Naive thymus-derived CD8-positive, alpha-beta T cell (primary cell): ENCODE results near the gene RANBP3. TPM values are rescaled to one million over a fixed set of nuclear protein-coding genes. Genes with fewer than 3 reads are reported as not detected.
A peak's percentile ranks its signal among the peaks of the same experiment; 100 is the strongest.
"Not testable (repeated sequence)": the region's sequence is repeated elsewhere in the genome, so short reads cannot be mapped to it uniquely, and the experiment has no call there.

Experiments
- ATAC-seq, 2 donors: fragments of 150-1000 bp; cut with Tn5 transposase in 1 of 2; sonication (Bioruptor Pico), chemical (Tn5 transposase) in 1 of 2; 1 replicate in 1 of 2; 2 replicates in 1 of 2; pipeline ENCODE4 v1.10.0; 2021; ENCODE audit warnings: mild to moderate bottlenecking in 2 of 2, moderate library complexity in 2 of 2
- POLR2A ChIA-PET: fragments of 350-600 bp; sonication (Branson Sonifier 250); formaldehyde crosslinking; loops from one replicate; lab custom pipeline; 2021; ENCODE audit warnings: antibody characterized with exemption; lab: Charles Lee
- DNase-seq, 10 donors: peaks; one replicate each; pipeline versions ENCODE4 v3.0.0 to v3.0.0-alpha.2; 2020 to 2022
- H3K27ac Mint-ChIP-seq, 10 donors: one replicate each; pipeline ENCODE4 v1.8.0; 2020 to 2022; ENCODE audit warnings: mild to moderate bottlenecking in 10 of 10, mixed read lengths in 10 of 10, moderate library complexity in 4 of 10, inconsistent platforms in 1 of 10
- H3K27me3 Mint-ChIP-seq, 5 donors: one replicate each; pipeline ENCODE4 v1.8.0; 2021 to 2022; ENCODE audit warnings: mixed read lengths in 5 of 5
- H3K36me3 Mint-ChIP-seq, 3 donors: one replicate each; pipeline ENCODE4 v1.8.0; 2020 to 2022; ENCODE audit warnings: mixed read lengths in 3 of 3, mild to moderate bottlenecking in 2 of 3, inconsistent platforms in 1 of 3
- H3K4me1 Mint-ChIP-seq, 4 donors: one replicate each; pipeline ENCODE4 v1.8.0; 2021 to 2022; ENCODE audit warnings: mixed read lengths in 4 of 4
- H3K4me3 Mint-ChIP-seq, 10 donors: one replicate each; pipeline ENCODE4 v1.8.0; 2020 to 2022; ENCODE audit warnings: mild to moderate bottlenecking in 10 of 10, mixed read lengths in 10 of 10, moderate library complexity in 6 of 10, inconsistent platforms in 1 of 10
- H3K9me3 Mint-ChIP-seq, 9 donors: one replicate each; pipeline ENCODE4 v1.8.0; 2020 to 2022; ENCODE audit warnings: mixed read lengths in 9 of 9, mild to moderate bottlenecking in 3 of 9, inconsistent platforms in 1 of 9, moderate library complexity in 1 of 9
- polyA plus RNA-seq, 3 donors: library from polyadenylated mRNA; unstranded; fragments of 300-500 nt; fragmentation: Illumina TruSeq; gene quantifications; one replicate each; pipeline ENCODE4 v1.2.3, GENCODE V29; 2021
- total RNA-seq, 8 experiments: library from RNA in 2 of 8; stranded (reverse) in 2 of 8; gene quantifications; one replicate each; pipeline ENCODE4 v1.2.3 and lab custom pipeline; 2021 to 2026

RANBP3 gene, protein sequence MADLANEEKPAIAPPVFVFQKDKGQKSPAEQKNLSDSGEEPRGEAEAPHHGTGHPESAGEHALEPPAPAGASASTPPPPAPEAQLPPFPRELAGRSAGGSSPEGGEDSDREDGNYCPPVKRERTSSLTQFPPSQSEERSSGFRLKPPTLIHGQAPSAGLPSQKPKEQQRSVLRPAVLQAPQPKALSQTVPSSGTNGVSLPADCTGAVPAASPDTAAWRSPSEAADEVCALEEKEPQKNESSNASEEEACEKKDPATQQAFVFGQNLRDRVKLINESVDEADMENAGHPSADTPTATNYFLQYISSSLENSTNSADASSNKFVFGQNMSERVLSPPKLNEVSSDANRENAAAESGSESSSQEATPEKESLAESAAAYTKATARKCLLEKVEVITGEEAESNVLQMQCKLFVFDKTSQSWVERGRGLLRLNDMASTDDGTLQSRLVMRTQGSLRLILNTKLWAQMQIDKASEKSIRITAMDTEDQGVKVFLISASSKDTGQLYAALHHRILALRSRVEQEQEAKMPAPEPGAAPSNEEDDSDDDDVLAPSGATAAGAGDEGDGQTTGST
- 100 to 1,000 TPM; 128 to 145 TPM for total RNA-seq
- polyA plus RNA-seq = 10 to 100 TPM in 1 of 3 donors, 1 to 10 TPM in 2; 7.7 to 13.0 (median 9.1) TPM
- total RNA-seq (lab: John Stamatoyannopoulos, UW) = 78.5 to 118 (median 102) reads per million in 6 experiments

DNA sequence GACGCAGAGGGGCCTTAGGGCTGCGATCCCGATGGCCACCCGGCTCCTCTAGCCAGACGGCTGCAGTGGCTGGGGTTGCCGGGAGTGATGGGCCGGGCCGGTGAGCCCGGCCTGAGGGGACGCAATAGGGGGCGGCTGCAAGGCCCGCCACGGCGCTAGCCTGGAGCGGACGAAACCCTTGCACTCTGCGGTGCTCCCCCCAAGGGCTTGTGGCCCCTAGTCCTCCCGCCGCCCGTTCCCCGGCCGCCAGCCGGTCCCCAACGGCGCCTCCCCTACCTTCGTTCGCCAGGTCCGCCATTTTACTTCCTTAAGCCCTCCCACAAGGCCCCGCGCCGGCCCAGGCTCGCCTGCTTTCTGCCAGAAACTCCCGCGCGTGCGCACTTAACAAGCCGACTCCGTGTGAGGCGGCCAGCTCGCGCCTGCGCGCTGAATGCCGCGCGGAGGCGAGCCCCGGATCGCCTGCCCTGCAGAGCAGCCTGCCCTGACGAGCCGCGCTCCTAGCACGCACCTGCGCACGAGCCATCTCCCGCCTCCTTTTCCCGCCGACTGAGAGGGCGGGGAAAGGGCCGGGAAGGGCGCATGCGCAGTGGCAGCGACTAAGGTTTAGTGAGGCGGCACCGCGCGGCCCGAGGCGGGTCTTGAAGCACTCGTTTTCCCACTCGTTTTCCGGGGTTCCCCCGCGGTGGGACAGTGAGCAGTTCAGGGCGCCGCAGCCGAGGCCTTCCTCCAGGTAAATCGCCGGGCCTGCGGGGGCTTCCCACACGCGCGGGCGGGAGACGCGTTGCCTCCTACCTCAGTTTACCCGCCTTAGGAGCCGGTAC is at the start of gene RANBP3:
TSS of gene RANBP3 (minus strand) at position 356 of the 821 bp plus-strand sequence. CDS start at position 298, 58 bp downstream.
- Mint-ChIP-seq H3K27ac (peak within 1 kb of the TSS; percentile 86 to 99 (median 96)), H3K4me1 (peaks cover 30 to 60% (median 53%) of the 10 kb centered on the region in 4 donors), H3K4me3 (peak within 1 kb of the TSS; percentile 92 to 99 (median 96)), H3K9me3 (no peaks in the 10 kb centered on the region), H3K36me3 (peaks cover 4 to 18% (median 4%) of the 10 kb centered on the region in 3 donors), H3K27me3 (peaks cover 0 to 3% (median 0%) of the 10 kb centered on the region in 5 donors)
- POLR2A ChIA-PET = interaction anchor here (0.6 to 5.3 kb wide), 9 partner anchors 10 to 287 kb away, joined by 3 to 90 read pairs (median 7); partner anchors contain the start of genes NDUFA11 and VMAC
- peak; percentile 84 to 85 for ATAC-seq
- DNase-seq = peak; percentile 93 to 99 (median 99)

DNA sequence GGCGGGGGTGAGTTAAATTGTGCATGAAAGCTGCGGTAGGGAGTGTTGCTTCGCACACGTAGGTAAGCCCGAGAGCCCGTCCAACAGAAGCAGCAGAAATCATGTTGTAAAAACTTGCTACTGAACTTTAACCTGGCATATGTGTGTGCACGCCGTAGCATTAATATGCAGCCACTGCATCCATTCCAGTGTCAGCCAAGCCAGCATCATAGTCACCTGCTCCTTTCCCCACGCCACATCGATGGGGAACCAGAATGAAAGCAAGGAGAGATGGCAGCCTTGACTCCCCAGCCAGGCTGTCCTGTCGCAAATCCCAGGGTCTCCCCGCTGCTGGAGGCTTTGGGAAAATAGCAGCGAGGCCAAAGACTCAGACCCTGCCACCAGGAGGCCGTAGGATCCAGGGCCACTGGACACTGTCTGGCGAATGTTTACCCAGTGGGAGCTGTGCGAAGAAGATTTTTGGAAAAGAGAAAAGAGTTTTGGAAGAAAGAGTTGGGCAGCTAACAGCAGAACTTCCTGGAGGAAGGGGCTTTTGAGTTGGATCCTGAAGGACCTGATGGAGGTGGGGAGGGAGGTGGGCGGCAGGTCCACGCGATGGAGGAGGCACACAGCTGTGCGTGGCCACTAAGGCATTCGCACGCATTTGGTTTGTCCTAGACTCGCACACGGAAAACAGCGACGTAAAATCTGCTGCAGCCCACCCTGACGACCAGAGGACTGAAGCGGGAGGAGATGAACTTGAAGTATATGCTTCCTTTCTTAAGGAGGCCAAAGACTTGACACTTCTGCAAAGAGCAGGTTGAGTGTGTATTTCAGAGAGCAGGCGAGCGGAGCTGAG is 48.7 kb upstream of the RANBP3 start:
- DNase-seq = no peak
- peaks cover 0 to 11% (median 6%) of the 10 kb centered on the region in 4 donors for H3K4me1 Mint-ChIP-seq
- no peak overlapping the region for H3K4me3 Mint-ChIP-seq
- H3K9me3 Mint-ChIP-seq = no peaks in the 10 kb centered on the region
- no peak for ATAC-seq
- POLR2A ChIA-PET = no interaction called here
- no peaks in the 10 kb centered on the region for H3K27me3 Mint-ChIP-seq
- peaks cover 0 to 13% (median 12%) of the 10 kb centered on the region in 3 donors for H3K36me3 Mint-ChIP-seq
- peak overlapping the region in 1 of 10 donors; percentile 75 for H3K27ac Mint-ChIP-seq

DNA sequence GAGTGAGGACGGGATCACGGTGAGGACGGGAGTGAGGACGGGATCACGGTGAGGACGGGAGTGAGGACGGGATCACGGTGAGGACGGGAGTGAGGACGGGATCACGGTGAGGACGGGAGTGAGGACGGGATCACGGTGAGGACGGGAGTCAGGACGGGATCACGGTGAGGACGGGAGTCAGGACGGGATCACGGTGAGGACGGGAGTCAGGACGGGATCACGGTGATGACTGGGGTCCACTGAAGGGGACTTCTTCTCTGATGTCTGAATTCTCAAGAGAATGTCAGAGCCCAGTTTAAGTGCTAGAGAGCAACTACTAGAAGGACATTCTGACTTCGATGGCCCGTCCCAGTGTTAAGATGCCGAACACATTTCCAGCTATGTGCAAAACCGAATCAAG is 46.8 kb upstream of the RANBP3 start:
- POLR2A ChIA-PET, H3K27ac Mint-ChIP-seq, DNase-seq, H3K9me3 Mint-ChIP-seq, H3K27me3 Mint-ChIP-seq, H3K4me3 Mint-ChIP-seq, ATAC-seq: not testable (repeated sequence)
- Mint-ChIP-seq H3K36me3 (peaks cover 0 to 11% (median 10%) of the 10 kb centered on the region in 3 donors), H3K4me1 (peaks cover 5 to 22% (median 8%) of the 10 kb centered on the region in 4 donors)

DNA sequence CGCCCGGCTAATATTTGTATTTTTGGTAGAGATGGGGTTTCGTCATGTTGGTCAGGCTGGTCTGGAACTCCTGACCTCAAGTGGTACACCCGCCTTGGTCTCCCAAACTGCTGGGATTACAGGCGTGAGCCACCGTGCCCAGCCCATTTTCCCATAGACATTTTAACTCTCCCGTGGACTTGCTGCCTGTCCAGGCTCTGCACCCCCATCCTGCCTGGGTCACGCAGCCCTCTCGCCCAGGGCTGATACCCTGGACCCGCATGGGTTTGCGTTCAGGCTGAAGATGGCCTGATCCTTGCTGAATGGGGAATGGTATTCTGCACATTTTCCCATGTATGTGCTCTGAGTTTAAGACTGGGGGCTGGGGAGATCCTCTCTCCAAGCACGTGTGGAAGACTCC is 46.0 kb upstream of the RANBP3 start:
- Mint-ChIP-seq H3K27me3 (peaks cover 0 to 4% (median 0%) of the 10 kb centered on the region in 5 donors), H3K4me1 (peaks cover 5 to 25% (median 8%) of the 10 kb centered on the region in 4 donors), H3K9me3 (no peaks in the 10 kb centered on the region), H3K27ac (peak overlapping the region in 1 of 10 donors; percentile 56), H3K4me3 (no peak overlapping the region), H3K36me3 (peaks cover 0 to 11% (median 4%) of the 10 kb centered on the region in 3 donors)
- ATAC-seq (no peak), DNase-seq (no peak)
- POLR2A ChIA-PET = no interaction called here

DNA sequence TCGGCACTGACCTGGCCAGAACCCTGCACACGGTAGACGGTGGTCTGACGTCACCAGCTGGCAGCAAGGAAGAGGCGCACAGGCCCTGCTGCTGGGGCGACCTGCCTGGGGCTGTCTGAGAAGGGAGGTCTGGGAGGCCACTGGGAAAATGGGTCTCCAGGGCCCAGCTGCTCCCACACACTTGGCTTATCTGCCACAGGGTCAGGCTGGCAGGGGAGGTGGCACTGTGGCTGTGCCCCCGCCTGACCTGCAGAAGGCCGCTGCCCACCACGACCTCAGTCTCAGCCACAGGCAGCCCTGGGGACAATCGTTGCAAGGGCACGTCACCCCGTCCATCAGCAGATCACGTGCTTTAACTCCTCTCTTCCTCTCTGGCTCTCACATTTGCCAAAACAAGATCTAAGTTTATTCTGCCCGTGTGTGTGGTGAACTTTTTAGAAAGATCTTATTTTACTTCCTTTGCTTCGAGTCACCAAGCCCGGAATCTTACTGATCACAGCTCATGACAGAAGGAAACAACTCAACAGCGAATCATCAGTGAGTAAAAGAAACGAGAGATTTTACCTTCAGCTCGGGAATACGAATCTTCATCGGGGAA is 45.2 kb upstream of the RANBP3 start:
- peak overlapping the region in 2 of 10 donors; percentile 16 to 24 for H3K27ac Mint-ChIP-seq
- peaks cover 0 to 11% (median 2%) of the 10 kb centered on the region in 3 donors for H3K36me3 Mint-ChIP-seq
- H3K4me3 Mint-ChIP-seq = no peak overlapping the region
- H3K27me3 Mint-ChIP-seq = peaks cover 0 to 4% (median 0%) of the 10 kb centered on the region in 5 donors
- POLR2A ChIA-PET = interaction anchor here (1.5 to 1.9 kb wide), 5 partner anchors 48 to 219 kb away, joined by 4 to 10 read pairs (median 9); partner anchors contain the start of genes NDUFA11 and NRTN
- DNase-seq = no peak
- no peak for ATAC-seq
- H3K9me3 Mint-ChIP-seq = no peaks in the 10 kb centered on the region
- H3K4me1 Mint-ChIP-seq = peaks cover 5 to 25% (median 8%) of the 10 kb centered on the region in 4 donors

DNA sequence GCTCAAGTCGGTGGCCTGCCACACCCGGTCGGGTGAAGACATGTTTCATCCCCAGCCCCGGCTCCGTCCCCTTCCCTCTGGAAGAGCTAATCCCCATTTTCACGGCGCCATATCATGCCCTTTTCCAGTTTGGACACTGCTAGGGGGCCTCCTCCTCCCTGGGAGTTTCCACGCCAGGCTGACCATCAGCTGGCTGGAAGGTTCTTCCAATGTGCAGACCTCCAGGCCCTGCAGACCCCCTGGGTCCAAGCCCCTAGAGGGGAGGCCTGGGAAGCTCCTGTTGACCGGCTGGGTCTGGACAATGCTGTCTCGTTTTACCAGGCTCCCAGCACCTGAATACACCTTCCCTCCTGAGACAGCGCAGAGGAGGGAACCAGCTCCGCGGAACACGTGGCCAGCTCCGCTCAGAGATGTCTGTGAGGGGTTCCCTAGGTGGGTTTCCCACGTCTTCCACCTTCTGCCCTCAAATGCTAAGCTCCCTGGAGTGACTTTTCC is 44.7 kb upstream of the RANBP3 start:
- H3K4me3 Mint-ChIP-seq = no peak overlapping the region
- POLR2A ChIA-PET = interaction anchor here (1.5 to 1.9 kb wide), 5 partner anchors 47 to 218 kb away, joined by 4 to 10 read pairs (median 9); partner anchors contain the start of genes NDUFA11 and NRTN
- no peaks in the 10 kb centered on the region for H3K9me3 Mint-ChIP-seq
- peak overlapping the region in 2 of 10 donors; percentile 37 to 55 for H3K27ac Mint-ChIP-seq
- ATAC-seq (peak; percentile 6 to 9), DNase-seq (no peak)
- peaks cover 0 to 4% (median 0%) of the 10 kb centered on the region in 5 donors for H3K27me3 Mint-ChIP-seq
- peaks cover 0 to 11% (median 1%) of the 10 kb centered on the region in 3 donors for H3K36me3 Mint-ChIP-seq
- H3K4me1 Mint-ChIP-seq = peaks cover 5 to 25% (median 8%) of the 10 kb centered on the region in 4 donors

DNA sequence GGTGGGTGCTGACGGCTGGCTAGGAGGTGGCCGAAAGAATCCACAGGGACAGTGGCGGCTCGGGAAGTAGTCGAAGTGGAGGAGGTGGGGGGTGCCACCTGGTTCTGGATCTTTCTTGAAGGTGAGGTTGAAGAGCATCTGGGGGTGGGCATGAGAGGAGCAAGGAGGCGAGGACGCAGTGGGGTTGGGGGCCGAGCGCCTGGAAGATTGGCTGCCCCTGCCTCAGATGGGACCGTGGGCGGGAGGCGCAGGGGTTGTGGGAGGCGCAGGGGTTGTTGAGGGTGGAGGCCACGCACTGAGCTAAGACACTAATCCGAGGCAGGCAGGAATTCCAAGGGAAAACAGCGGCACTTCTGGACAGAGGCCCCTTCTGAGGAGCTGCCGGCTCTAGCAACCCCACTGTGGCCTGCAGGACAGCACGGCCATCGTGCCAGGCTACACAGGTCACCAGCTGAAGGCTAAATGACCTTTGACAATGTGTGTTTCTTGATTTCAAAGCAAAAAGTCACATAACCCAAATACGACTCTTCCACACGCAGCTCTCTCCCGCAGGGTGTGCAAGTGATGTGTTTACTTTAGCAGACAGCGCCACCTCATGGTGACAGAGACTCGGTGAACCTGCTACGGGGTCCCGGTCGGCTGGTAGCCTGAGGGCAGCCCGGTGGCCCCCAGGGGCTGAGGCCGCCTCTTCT is 44.1 kb upstream of the RANBP3 start:
- DNase-seq (peak; percentile 66 to 91 (median 76)), ATAC-seq (peak; percentile 98 to 99)
- Mint-ChIP-seq H3K36me3 (peaks cover 0 to 10% (median 0%) of the 10 kb centered on the region in 3 donors), H3K4me3 (no peak overlapping the region), H3K9me3 (no peaks in the 10 kb centered on the region), H3K27me3 (peaks cover 0 to 4% (median 0%) of the 10 kb centered on the region in 5 donors), H3K4me1 (peaks cover 5 to 25% (median 8%) of the 10 kb centered on the region in 4 donors), H3K27ac (peak overlapping the region in 1 of 10 donors; percentile 55)
- POLR2A ChIA-PET = interaction anchor here (1.5 to 1.9 kb wide), 5 partner anchors 47 to 218 kb away, joined by 4 to 10 read pairs (median 9); partner anchors contain the start of genes NDUFA11 and NRTN

DNA sequence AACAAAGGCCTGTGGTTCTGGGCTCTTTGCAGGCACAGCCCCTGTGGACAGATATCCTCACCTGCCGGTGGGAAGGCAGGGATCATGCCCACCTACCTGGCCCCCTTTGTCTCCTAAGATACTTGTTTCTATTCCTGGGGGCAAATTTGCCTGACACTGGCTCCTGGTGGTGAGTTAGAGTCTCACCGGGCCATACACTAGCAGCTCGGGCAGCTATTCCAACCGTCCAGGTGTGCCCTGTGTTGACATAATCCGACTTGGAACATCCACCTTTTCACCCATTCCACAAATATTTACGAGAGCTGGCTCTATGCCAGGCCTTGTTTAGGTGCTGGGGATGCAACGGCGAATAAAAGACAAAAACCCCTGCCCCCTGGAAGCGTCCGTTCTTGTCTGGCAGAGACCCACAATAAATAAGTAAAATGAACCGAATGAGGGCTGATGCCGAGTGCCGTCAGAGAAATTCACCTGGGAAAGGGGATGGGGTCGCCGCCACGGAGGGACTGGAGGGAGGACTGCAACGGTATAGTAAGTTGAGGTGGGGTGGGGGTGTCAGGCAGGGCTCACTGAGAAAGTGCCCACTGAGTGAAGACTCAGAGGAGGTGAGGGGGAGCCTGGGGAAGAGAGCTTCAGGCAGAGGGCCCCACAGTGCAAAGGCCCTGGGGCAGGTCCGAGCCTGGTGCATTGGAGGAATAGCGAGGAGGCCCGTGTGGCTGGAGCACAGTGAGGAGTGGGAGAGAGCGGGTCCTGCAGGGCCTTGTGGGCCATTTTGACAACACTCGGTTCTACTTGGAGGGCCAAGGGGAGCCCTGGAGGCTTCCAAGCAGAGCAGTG is 43.2 kb upstream of the RANBP3 start:
- Mint-ChIP-seq H3K4me3 (no peak overlapping the region), H3K9me3 (no peaks in the 10 kb centered on the region), H3K36me3 (peaks cover 0 to 2% (median 0%) of the 10 kb centered on the region in 3 donors), H3K4me1 (peaks cover 3 to 25% (median 8%) of the 10 kb centered on the region in 4 donors), H3K27me3 (peaks cover 0 to 4% (median 0%) of the 10 kb centered on the region in 5 donors), H3K27ac (peak overlapping the region in 1 of 10 donors; percentile 62)
- POLR2A ChIA-PET = interaction anchor here (0.5 to 1.9 kb wide), 2 partner anchors 217 to 224 kb away, joined by 3 to 9 read pairs; partner anchors contain the start of gene NRTN
- ATAC-seq (no peak), DNase-seq (no peak)

DNA sequence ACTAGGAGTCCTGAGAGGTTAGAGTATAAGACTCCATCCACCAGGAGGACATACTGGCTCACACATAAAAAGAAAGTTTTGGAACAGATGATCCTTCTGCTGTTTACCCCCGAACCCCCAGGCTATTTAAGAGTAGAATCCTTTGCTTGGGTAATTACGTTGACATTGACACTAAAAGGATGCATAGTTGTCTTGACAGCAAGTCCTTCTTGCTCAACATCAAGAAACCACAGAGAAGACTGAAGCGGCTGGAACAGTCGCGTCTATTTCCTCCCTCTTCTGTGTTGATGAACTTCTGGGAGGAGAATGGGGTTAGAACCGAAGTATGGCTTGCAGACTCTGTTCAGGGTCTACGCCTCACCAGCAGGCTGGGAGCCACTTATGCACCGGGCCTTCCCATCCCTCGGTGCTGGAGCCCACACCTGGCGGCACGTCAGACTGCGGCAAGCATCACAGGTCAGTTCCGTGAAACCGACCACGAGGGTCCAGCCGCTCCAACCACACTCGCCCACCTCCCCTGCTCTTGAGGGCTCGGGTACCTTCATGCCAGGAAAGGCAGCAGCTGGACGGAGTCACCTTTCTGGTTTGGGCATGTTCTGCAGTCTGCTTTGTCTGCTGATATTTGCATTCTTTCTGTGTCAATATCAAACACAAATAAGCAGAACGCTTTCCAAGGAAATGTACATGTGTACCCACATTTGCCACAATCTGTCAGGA is 42.4 kb upstream of the RANBP3 start:
- Mint-ChIP-seq H3K4me1 (peaks cover 3 to 25% (median 8%) of the 10 kb centered on the region in 4 donors), H3K27me3 (peaks cover 0 to 4% (median 0%) of the 10 kb centered on the region in 5 donors), H3K36me3 (no peaks in the 10 kb centered on the region), H3K4me3 (no peak overlapping the region), H3K9me3 (no peaks in the 10 kb centered on the region), H3K27ac (peak overlapping the region in 1 of 10 donors; percentile 55)
- DNase-seq (peak in 1 of 10 donors; percentile 7), ATAC-seq (peak; percentile 24 to 33)
- POLR2A ChIA-PET = interaction anchor here (0.5 kb wide), 1 partner anchor 223 kb away, joined by 3 read pairs; no protein-coding TSS in a partner anchor
